Stimulated activated CD8-positive, alpha-beta memory T cell treated with anti-CD3 and anti-CD28 coated beads, Interleukin-15, amount 100 ng/mL, for 48 hours (primary cell): Measurements from ENCODE around the gene MBD2.

Experiments used
- DNase-seq, 2 donors: peaks; one replicate each; pipeline ENCODE4 v3.0.0-alpha.2; 2020; ENCODE audit warnings: low read depth in 2 of 2

Gene MBD2

GRCh38 chr18:54109131-54109683 is 115.3 kb downstream of the MBD2 start:
- no peak for DNase-seq

- DNase-seq: no peak
Measured at GRCh38 chr18:54102123-54102522, 122.3 kb downstream of the MBD2 start.
